HG03520 (cell line): ENCODE measurements around the gene APC2.
"Not testable (repeated sequence)": the region's sequence is repeated elsewhere in the genome, so short reads cannot be mapped to it uniquely, and the experiment has no call there.

Source experiments
- ATAC-seq: cut with Tn5 transposase; IDR thresholded peaks from one replicate; pipeline ENCODE4 v1.9.1; 2021; ENCODE audit warnings: mild to moderate bottlenecking, moderate library complexity; ENCODE audit not compliant: unreplicated experiment

Gene APC2

DNA sequence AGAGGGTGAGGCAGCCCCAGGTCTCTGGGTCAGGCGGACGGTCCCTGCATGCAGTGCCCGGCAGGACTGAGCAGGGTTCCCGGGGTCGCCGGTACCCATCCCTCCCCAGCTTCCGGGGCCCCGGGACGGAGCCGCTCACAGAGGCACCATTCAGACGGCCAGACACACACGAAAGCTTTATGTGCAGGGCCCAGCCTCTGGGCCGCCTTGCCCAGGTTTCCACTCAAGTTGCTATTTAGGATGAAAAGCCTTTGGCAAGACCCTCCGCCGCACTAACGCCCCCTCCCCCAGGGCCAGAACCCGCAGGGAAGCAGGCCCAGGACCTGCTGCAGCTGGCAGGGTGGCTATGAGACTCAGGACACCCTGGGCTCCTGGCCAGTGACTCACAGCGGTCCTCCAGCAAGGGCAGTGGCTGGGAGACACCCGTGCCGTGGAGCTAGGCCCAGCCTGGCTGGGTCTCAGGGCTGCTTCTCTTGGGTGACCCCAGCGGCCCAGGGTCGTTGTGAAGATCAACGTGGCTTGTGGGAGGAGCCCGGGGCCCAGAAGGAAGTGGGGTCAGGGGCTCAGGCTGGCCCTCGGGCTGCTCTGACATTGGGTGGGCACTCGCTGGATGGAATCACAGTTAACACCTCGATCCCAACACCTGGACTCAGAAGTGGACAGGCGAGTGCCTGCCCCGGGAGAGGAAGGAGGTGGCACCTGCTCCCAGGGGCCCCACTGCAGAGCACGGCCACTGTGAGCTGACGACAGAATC lies 24.3 kb downstream of the APC2 start:
- no peak for ATAC-seq

- ATAC-seq = no peak
Observed at GRCh38 chr19:1474765-1475351, 24.9 kb downstream of the APC2 start.

GRCh38 chr19:1475751-1476437 lies 26.0 kb downstream of the APC2 start:
- no peak for ATAC-seq

GRCh38 chr19:1477056-1477455 lies 27.1 kb downstream of the APC2 start:
- not testable (repeated sequence) for ATAC-seq

GRCh38 chr19:1478934-1479707 lies 29.2 kb downstream of the APC2 start, which contains the start of gene C19orf25:
Gene C19orf25 (minus strand): TSS chr19:1479215. CDS start chr19:1478903, 312 bp downstream.
- ATAC-seq = peak; percentile 62

- ATAC-seq = no peak
Observed at GRCh38 chr19:1481224-1481892, 31.4 kb downstream of the APC2 start.

DNA sequence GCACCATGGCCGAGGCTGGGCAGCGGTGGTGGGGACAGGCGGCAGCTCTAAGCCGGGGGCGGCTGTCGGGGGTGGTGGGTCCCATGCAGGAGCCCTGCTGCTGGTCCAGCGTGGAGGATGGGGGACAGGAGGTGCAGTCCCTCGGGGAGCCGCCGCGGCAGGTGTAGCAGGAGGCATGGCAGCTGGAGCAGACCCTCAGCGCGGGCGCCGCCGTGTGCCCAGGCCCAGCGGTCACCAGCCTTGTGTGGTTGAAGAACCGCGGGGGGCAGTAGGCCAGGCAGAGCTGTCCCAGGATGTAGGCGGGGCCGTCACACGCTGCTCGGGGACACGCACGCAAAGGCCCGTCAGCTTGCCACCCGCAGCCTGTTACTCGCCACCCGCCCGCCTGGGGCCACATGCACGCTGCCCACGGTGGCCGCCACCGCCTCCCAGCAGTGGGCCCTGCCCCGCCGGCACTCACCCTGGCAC lies 32.0 kb downstream of the APC2 start:
- ATAC-seq = no peak

DNA sequence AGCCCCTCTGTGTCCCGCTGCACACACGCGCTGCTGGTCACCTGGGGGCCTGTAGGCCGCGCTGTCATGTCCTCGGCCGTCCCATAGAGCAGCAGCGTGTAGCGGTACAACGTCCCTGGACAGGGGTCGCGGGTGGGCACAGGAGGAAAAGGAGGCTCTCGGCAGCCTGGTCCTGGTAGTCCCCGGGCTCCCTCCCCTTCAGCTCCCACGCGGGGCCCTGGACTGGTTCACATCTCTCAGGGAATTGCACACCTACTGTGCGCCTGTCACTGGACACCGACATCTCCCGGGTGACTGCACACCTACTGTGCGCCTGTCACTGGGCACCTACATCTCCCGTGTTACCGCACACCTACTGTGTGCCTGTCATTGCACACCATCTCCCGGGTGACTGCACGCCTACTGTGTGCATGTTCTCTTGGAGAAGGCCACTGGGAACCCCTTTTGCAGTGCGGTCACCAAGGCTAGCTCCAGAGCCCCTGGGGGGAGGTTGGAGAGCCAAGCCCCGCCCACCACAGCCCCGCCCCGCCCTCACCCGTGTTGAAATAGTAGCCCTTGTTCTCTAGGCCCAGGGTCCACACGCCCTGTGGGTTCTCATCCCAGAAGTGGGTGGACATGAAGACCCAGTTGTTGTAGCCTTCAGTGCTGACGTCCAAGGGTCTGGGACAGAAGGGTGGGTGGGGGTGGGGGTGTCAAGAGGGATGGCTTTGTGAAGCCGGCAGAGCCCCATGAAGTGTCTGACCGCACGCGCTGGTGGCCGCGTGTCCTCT lies 32.6 kb downstream of the APC2 start:
- no peak for ATAC-seq

DNA sequence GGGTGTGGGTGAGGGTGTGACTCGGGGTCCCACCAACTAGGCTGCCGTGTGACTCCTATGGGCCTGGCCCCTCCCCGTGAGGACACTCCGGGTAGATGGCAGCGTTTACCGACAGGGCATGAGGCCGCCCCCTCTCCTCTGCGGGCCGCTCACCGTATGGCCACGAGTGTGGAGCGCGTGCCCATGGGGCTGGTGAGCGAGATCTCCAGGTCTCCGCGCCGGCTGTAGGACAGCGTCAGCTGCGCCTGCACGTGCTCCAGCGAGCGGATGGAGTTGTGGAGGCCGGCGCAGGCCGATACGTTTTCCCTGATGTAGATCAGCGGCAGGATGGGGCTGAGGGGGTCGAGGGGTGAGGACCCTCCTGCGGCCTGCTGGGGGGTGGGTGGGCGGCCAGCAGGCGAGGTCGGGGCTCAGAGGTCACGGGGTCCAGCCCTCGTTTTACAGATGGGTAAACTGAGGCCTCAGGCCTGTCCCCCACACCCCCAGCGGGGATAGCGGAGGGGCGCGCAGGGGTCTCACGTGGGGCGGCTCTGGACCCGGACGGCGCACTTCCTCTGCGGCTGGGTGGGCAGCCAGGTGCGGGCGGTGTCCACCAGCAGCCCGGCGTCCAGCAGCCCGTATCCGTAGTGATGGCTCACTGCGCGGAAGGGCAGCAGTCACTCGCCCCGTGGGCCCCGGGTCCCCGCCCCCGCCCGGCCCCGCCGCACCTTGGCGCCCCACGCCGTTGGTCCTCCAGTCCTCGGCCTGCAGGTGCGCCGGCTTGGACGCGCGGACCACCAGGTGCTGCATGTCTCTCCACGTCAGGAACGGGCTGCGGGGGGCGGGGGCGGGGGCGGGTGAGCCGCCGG lies 33.4 kb downstream of the APC2 start:
- ATAC-seq = no peak

DNA sequence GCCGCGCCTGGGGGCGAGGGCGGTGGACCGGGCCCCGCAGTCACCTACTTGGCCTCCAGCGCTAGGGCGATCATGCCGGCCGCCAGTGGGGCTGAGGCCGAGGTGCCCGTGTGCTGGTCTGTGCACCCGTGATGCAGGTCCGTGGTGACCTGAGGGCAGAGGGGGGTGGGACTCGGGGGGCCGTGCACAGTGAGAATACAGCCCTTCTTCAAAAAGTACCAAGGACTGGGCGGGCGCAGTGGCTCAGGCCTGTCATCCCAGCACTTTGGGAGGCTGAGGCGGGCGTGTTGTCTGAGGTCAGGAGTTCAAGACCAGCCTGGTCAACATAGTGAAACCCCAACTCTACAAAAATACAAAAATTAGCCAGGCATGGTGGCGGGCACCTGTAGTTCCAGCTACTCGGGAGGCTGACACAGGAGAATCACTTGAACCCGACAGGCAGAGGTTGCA lies 34.1 kb downstream of the APC2 start:
- no peak for ATAC-seq

DNA sequence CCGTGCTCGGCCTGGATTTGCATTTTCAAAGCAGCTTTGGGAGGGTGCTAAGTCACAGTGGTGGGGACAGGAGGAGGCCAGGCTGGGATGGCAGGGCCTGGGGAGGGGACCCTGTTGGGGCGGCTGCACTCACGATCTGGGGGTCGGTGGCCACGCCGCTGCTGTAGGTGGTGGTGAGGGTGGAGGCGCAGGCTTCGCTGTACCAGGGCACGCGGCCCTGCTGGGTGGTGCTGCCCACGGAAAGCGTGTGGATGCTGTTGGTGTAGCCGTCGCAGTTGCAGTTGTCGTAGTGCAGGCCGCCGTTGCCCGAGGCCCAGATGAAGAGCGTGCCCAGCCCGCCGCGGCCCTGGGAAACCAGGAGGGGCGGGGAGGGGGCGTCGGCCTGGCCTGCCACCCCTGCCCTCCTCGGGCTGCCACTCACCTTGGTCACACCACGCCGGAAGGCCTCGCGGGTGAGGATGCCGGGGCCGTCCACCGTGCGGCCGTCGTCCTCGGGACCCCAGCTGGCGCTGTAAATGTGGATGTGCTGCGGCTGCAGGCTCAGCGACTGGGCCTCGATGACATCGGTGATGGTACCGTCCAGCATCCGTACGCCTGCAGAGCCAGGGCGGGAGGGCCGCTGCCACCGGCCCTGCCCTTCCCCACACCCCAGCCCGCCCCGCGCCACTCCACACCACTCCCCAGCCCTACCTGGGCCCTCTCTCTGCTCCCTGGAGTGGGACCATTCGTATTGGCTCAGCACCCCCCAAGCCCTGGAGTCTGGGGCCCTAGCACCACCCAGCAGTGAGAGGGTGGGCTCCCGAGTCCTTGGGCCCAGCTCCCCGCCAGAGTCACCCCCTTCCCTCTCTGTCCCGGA lies 37.0 kb downstream of the APC2 start:
- ATAC-seq = no peak

DNA sequence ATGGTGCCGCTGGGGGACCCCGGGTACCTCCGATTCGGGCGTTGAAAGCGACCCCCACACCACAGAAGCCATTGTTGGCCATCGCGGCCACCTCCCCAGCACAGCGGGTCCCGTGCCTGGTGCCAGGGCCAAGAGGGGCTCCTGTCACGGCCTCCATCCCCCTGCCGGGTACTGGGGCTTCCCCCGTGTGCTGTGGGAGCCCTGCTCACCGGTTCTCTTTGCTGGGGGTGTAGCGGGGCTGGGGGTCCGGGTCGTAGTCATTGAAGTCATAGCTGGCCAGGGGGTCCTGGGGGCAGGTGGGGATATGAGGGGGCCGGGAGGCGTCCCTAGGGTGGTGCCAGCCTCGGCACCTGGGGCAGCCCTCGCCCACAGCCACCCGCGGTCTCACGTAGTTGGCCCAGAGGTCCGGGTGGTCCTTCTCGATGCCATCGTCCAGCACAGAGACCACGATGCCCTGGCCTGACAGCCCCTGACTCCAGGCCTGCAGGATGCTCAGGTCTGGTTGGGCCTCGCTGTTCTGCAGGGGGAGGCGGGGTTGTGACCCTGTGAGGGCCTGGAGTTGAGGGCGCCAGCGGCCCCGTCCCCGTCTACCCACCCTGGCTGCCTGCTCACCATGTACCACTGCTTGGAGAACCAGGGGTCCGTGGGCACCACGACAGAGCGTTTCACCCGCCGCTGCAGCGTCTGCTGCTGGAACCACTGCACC lies 37.8 kb downstream of the APC2 start:
- no peak for ATAC-seq

DNA sequence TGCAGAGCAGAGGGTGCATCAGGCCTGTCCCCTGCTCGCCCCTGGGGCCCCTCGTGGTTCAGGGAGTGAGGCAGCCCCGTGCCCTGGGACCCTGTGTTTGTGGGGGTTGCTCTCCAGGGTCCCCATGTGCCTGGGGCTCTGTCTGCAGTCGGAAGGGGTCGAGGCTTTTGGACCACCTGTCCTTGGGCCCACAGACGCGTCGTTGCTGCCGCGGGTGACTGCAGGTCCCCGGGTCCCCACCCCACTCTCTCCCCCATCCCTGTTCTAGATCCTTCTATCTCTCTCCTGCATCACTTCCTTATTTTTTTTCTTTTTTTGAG lies 38.3 kb downstream of the APC2 start:
- ATAC-seq = no peak

- ATAC-seq = no peak
Observed at GRCh38 chr19:1489463-1490310, 39.8 kb downstream of the APC2 start.

DNA sequence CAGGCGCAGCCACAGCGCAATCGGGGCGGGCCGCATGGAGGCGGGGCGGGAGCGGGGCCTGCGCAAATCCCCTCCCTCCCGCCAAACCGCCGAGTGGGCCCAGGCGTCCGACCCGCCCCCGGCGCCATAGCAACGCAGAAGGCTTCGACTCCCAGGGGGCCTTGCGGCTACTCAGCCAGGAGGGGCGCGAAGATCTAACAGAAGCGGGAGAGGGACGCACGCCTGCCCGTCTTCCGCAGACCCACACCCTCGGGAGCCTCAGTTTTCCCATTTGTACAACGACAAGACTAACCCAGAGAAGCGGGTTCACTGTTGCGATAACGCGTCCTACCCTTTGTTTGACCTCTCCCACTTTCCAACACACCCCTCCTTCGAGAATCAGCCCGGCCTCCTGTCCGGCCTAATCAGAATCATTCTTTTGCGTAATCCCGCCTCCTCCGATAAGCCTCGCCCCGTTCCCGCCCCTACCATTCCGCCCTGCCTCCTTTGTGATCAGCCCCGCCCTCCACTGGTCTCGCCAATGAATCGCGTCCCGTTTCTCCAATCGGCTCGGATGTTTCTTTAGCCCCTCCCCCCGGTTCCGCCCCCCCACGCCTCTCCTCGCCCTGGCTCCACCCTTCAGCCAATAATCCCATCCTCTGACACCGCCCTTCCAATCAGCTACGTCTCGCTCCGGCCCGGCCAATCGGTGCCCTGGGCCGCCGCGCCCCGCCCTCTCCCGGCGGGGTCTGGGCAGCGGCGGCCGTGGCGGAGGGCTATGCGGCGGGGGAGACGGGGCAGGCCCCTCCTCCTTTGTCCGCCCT lies 40.6 kb downstream of the APC2 start, which contains the start of gene PCSK4:
PCSK4 (minus strand) TSS at position 40 of the 803 bp plus-strand sequence; CDS start at position 36, 4 bp downstream.
- peak; percentile 66 for ATAC-seq
